HUES48 (cell line): ENCODE results near the gene USH2A.

Experiments used
- H3K27ac ChIP-seq: one replicate; pipeline ENCODE4 v1.7.0; 2013; ENCODE audit warnings: low read depth, low read length, inconsistent platforms
- H3K27me3 ChIP-seq: 2 replicates; pipeline ENCODE4 v1.6.1; 2013; ENCODE audit warnings: mild to moderate bottlenecking, low read length; ENCODE audit not compliant: control insufficient read depth, insufficient read depth
- H3K36me3 ChIP-seq: 2 replicates; pipeline ENCODE4 v1.6.1; 2013; ENCODE audit warnings: low read length; ENCODE audit not compliant: control insufficient read depth, insufficient read depth
- H3K4me1 ChIP-seq: 2 replicates; pipeline ENCODE4 v1.6.1; 2013; ENCODE audit warnings: mild to moderate bottlenecking, low read length; ENCODE audit not compliant: control insufficient read depth, insufficient read depth
- H3K4me3 ChIP-seq: 2 replicates; pipeline ENCODE4 v1.5.1; 2013; ENCODE audit warnings: mild to moderate bottlenecking, low read depth, low read length
- H3K9ac ChIP-seq: 2 replicates; pipeline ENCODE4 v1.6.1; 2013; ENCODE audit warnings: mild to moderate bottlenecking, low read depth, low read length, moderate library complexity
- H3K9me3 ChIP-seq: 2 replicates; pipeline ENCODE4 v1.6.1; 2013; ENCODE audit warnings: low read length; ENCODE audit not compliant: control insufficient read depth, insufficient read depth

Gene USH2A

DNA sequence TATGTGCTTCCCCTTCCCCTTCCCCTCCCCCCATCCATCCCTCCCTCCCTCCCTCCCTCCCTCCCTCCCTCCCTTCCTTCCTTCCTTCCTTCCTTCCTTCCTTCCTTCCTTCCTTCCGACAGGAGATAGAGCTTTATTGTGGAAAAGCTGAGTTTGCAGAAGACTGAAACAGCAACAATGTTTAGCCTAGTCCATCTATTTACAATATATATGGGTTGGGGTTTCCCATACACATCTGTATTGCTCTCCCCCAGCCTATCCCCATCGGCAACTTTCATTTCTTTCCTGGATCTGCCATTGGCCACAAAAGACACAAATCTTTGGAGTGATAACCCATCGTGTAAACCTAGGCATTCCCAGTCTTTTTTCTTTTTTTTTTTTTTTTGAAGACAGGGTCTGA lies 222.3 kb downstream of the USH2A start:
- Histone ChIP-seq H3K9ac (no peak overlapping the region), H3K9me3 (no peaks in the 10 kb centered on the region), H3K4me3 (no peak overlapping the region), H3K27me3 (no peaks in the 10 kb centered on the region), H3K4me1 (no peaks in the 10 kb centered on the region), H3K27ac (no peak overlapping the region), H3K36me3 (no peaks in the 10 kb centered on the region)

DNA sequence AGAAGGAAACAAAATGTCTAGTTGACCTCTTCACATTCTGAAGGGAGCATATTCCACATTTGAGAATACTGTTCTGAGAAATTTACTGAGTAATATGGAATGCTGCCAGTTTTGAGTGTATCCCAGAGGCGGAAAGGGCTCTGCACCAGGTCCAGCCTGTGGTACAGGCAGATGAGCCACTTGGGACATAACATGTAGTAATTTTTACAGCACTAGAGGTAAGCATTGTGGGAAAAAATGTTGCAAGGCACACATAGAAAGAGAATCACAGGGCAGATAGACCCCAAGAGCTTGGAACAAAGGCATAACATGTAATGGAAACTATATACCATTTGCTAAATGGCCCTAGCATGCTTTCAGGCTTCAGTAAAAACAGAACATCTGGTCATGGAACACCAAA lies 228.5 kb downstream of the USH2A start:
- H3K9me3 ChIP-seq, result no peaks in the 10 kb centered on the region
- H3K9ac ChIP-seq, result no peak overlapping the region
- H3K4me1 ChIP-seq, result no peaks in the 10 kb centered on the region
- H3K27me3 ChIP-seq, result no peaks in the 10 kb centered on the region
- H3K36me3 ChIP-seq, result no peaks in the 10 kb centered on the region
- no peak overlapping the region for H3K4me3 ChIP-seq
- no peak overlapping the region for H3K27ac ChIP-seq

DNA sequence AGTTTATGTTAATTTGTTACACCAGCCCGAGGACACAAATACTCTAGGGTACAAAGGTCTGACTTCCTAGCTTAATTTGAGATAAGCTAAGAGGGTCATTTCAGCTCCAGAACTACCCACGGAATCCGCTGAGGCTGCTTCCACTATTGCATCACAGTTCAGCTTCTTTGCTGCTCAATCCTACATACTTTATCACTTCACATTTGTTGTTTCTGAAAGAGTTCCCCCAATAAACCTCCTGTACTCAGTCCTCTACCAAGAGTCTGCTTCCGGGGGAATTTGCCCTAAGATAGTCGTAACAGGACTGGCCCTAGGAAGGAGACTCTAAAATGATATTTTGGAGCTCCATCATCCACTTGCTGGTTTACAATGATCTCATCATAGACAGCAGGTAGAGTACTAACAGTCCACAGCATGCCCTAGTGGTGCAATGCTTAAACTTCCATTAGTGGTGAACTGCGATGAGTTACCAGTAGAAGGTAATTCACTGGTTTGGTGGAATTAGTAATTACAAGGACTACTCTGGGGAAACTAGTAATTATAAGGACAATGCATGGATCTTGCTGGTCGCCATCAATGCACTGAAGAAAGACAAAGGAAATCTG lies 229.3 kb downstream of the USH2A start:
- Histone ChIP-seq H3K27ac (no peak overlapping the region), H3K9ac (no peak overlapping the region), H3K4me1 (no peaks in the 10 kb centered on the region), H3K27me3 (no peaks in the 10 kb centered on the region), H3K36me3 (no peaks in the 10 kb centered on the region), H3K9me3 (no peaks in the 10 kb centered on the region), H3K4me3 (no peak overlapping the region)

DNA sequence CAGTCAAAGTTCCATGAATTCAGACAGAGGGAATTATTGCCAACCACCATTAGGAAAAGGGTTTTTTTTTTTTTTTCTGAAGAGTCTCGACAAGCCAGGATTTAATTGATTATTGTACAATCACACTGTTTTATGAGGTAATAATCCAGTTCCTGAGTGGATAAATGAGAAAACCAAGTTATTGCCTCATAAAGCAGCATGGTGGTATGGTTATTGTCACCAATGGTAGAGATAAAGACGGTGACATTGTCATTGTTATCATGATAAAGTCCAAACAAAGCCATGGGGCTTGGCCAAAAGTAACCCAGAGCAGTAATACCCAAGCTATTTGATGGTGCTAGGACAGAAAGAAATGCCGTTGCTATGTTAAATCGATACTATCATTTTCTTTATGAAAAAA lies 232.8 kb downstream of the USH2A start:
- H3K4me3 ChIP-seq, result no peak overlapping the region
- H3K36me3 ChIP-seq, result no peaks in the 10 kb centered on the region
- H3K9ac ChIP-seq, result no peak overlapping the region
- H3K27ac ChIP-seq, result no peak overlapping the region
- no peaks in the 10 kb centered on the region for H3K27me3 ChIP-seq
- peaks cover 11% of the 10 kb centered on the region for H3K4me1 ChIP-seq
- no peaks in the 10 kb centered on the region for H3K9me3 ChIP-seq

DNA sequence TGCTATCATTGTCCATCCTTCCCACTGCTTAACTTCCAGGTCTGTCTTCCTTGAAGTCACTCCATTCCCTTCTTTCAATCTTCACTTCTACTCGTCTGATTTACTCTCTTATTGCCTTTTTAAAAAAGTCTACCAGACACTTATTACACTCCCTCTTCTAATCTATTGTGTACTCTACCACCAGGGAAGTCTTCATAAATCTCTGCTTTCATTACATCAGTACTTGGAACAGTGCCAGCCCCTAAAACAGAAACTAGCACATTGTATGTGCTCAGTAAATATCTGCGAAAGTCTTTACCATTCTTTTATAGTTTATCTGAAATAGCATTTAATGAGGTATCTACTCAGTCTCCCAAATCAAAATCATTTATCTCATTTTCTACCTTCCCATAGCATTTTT lies 236.4 kb downstream of the USH2A start:
- Histone ChIP-seq H3K4me3 (no peak overlapping the region), H3K36me3 (no peaks in the 10 kb centered on the region), H3K4me1 (peaks cover 46% of the 10 kb centered on the region), H3K9me3 (no peaks in the 10 kb centered on the region), H3K27ac (no peak overlapping the region), H3K27me3 (no peaks in the 10 kb centered on the region), H3K9ac (no peak overlapping the region)

DNA sequence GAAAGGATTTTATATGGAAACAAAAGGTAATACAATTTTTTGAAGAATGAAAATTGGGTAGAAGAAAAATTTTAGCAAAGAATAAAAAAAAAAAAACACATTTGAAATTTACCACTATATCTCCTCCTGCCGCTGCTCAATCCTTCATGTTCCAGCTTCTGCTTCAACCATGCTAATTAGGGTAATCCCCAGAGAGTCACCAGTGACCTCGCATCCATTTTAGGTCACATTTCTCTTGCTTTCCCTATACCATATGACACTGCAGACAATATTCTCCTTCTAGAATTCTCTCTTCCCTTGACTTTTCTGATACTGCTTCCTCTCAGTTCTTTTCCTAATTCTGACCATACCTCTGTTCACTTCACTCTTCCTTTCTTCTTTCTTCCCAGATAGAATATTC lies 237.1 kb downstream of the USH2A start:
- H3K4me3 ChIP-seq, result no peak overlapping the region
- no peak overlapping the region for H3K27ac ChIP-seq
- no peaks in the 10 kb centered on the region for H3K9me3 ChIP-seq
- H3K4me1 ChIP-seq, result peaks cover 50% of the 10 kb centered on the region
- H3K9ac ChIP-seq, result no peak overlapping the region
- no peaks in the 10 kb centered on the region for H3K27me3 ChIP-seq
- no peaks in the 10 kb centered on the region for H3K36me3 ChIP-seq

DNA sequence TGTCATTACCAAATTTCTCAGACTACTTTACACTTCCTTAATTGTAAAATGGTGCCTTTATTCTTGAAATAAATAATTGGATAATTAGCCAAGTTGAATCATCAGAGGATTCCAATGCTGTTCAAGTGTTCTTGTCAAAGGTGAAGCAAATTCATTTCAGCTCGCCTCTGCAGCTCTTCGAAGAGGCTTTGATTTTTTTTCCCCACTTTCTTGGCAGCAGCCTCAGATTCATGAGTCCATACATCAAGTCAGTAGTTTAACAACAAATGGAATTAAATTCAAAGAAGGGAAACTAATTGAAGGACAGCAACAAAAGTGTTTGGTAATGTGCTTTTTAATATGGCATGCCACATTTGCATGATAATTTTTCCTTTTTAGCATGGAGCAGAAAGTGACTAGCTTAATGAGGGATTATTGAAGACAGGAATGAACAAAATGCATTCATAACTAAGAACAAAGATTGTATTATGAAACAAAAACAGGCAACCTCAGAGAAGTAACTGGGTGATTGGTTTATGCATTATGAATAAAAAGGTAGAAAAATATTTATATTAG lies 239.0 kb downstream of the USH2A start:
- peaks cover 50% of the 10 kb centered on the region for H3K4me1 ChIP-seq
- H3K27ac ChIP-seq, result peak overlapping the region; percentile 83
- no peak overlapping the region for H3K9ac ChIP-seq
- no peaks in the 10 kb centered on the region for H3K9me3 ChIP-seq
- H3K36me3 ChIP-seq, result no peaks in the 10 kb centered on the region
- no peaks in the 10 kb centered on the region for H3K27me3 ChIP-seq
- no peak overlapping the region for H3K4me3 ChIP-seq

DNA sequence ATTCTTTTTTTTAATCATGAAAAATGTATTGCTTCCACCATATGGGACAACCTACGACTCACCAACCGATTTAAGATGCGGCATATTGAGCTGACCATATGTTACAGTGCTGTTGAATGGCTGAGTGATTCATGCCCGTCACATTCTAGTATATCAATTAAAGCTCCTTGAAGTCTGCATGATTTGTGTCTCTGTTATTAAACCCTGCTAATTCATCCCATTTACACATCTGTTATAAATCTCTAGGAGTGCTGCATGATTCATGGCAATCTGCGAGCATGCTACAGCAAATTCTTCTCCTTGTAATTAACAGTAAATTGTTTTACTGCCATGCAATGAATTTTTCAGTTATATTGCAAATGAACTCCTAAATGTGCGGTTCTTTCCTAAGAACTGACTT lies 239.8 kb downstream of the USH2A start:
- Histone ChIP-seq H3K27ac (peak overlapping the region; percentile 83), H3K9ac (peak overlapping the region; percentile 13; the same call in 1 of the 2 replicates), H3K27me3 (no peaks in the 10 kb centered on the region), H3K4me1 (peaks cover 50% of the 10 kb centered on the region), H3K36me3 (no peaks in the 10 kb centered on the region), H3K4me3 (peak overlapping the region; percentile 35), H3K9me3 (no peaks in the 10 kb centered on the region)

DNA sequence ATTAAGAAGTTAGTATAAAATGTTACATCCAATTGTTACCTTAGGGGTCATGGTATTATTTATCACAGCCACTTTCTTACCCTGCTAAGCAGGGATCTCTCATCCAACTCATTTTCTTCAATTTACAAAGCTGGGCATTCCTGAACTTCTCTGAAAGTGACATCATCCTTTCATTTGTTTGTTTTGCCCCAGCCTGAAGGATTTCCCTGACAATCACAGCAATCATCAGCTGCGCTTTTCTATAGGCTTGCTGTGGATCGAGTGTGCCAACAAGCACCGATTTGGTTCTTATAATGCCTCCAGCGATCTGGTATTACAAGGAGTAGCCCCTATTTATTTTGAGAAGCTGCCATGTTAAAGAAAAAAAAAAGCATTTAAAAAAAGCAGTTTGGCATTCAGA lies 240.2 kb downstream of the USH2A start:
- Histone ChIP-seq H3K4me1 (peaks cover 50% of the 10 kb centered on the region), H3K36me3 (no peaks in the 10 kb centered on the region)

DNA sequence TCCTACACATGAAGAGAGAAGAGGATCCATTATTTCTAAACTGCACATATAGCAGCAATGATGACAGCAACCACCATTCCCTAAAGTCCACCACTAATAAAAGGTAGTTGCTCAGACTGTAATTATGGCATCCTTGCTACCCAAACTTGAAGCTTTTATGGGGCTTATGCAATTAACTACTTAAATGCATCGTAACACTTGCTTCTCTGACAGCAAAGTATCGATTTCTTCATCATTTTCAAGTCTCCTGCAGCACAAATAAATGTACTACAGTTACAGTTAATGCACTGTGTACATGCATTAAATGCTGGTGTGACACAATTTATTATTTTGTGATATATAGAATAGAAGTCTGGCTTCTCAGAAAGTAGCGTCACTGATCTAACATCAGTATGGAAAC lies 241.7 kb downstream of the USH2A start:
- Histone ChIP-seq H3K9me3 (no peaks in the 10 kb centered on the region), H3K4me3 (no peak overlapping the region), H3K27me3 (no peaks in the 10 kb centered on the region), H3K36me3 (no peaks in the 10 kb centered on the region), H3K27ac (no peak overlapping the region), H3K4me1 (peaks cover 50% of the 10 kb centered on the region), H3K9ac (no peak overlapping the region)

More for the DNA sequence above, 240.2 kb downstream of the USH2A start:
- Histone ChIP-seq H3K9me3 (no peaks in the 10 kb centered on the region), H3K4me3 (peak overlapping the region; percentile 35), H3K27ac (peak overlapping the region; percentile 83), H3K27me3 (no peaks in the 10 kb centered on the region), H3K9ac (peak overlapping the region; percentile 13; the same call in 1 of the 2 replicates)

DNA sequence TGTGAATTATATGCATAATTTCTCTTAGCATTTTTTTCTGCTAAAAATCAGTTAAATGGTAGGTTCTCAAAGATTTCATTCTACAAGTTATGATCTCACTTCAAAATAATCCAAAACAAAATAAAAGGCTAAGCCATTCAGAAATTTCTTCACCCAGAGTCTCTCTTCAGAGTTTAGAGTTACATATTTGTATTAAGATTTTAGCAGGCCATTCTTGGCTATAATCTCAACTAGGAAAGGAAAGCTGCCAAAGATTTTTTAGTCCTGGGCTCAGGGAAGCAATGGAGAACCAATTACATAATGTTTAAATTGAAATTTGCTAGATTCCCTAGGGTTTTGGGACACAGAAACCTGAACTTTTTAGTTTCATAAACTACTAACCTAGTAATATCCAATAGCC lies 245.0 kb downstream of the USH2A start:
- H3K27me3 ChIP-seq, result no peaks in the 10 kb centered on the region
- peaks cover 18% of the 10 kb centered on the region for H3K4me1 ChIP-seq
- no peak overlapping the region for H3K9ac ChIP-seq
- no peaks in the 10 kb centered on the region for H3K36me3 ChIP-seq
- H3K4me3 ChIP-seq, result no peak overlapping the region
- no peak overlapping the region for H3K27ac ChIP-seq
- no peaks in the 10 kb centered on the region for H3K9me3 ChIP-seq
